ENCODE measurements around the gene RPS21.

RPS21 gene

DNA sequence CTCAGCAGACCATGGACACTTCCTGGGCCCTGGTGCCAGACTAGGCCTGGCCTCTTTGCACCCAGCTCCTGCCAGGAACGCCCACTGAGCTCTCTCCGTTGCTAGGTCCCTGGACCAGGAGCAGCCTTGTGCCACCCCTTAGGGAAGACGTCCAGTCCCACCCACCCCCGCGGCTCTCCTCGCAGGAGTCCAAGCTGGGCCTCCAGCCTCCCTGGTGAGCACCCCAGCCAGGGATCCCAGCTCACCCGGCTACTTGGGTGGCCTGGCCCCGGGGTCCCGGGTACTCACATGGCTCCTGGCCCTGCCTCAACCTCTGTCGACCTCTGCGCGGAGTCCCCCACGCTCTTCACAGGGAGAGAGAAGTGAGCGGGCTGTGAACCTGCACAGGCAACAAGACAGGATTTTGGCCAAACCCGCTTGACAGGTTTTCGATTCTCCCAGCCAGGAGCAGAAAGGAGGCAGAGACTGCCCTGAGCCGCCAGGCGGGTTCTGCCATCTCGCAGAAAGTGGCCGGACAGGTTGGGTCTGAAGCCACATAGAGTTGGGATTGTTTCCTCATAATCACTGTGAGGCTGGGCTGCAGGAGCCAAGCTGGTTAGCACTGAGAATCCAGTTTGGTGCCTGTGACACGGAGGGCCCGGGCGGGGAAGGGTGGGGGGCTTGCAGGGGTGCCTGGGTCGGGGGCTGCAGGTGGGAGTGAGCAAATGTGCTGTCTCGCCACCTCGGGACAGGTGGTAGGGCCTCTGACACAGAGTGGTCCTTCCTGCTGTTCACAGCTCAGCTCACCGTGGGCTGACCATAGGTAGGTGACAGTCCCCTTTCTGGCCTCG, 40.5 kb downstream of the RPS21 start, which contains the start of gene RBBP8NL:
Gene RBBP8NL (minus strand): TSS at position 368 of the 830 bp plus-strand sequence. CDS start 7,892 bp downstream, outside the sequence.
- TF ChIP-seq ZNF8 (CRISPR knock-in tag; IDR thresholded peaks at IDR 0.05) (no peak), ZFP3 (CRISPR knock-in tag; IDR thresholded peaks at IDR 0.05) (no peak), POU6F1 (CRISPR knock-in tag; IDR thresholded peaks at IDR 0.05; ENCODE audit: borderline replicate concordance, low read depth) (no peak), CREB5 (CRISPR knock-in tag; IDR thresholded peaks at IDR 0.05; ENCODE audit: low read depth) (no peak), SNAI2 (CRISPR knock-in tag; IDR thresholded peaks at IDR 0.05) (no peak), RARB (CRISPR knock-in tag; IDR thresholded peaks at IDR 0.05) (no peak), ESRRG (CRISPR knock-in tag; IDR thresholded peaks at IDR 0.05) (no peak), ZNF70 (CRISPR knock-in tag; IDR thresholded peaks at IDR 0.05) (no peak), TOX (CRISPR knock-in tag; IDR thresholded peaks at IDR 0.05; ENCODE audit: borderline replicate concordance) (no peak)
- TF ChIP-seq, protein P1, sequence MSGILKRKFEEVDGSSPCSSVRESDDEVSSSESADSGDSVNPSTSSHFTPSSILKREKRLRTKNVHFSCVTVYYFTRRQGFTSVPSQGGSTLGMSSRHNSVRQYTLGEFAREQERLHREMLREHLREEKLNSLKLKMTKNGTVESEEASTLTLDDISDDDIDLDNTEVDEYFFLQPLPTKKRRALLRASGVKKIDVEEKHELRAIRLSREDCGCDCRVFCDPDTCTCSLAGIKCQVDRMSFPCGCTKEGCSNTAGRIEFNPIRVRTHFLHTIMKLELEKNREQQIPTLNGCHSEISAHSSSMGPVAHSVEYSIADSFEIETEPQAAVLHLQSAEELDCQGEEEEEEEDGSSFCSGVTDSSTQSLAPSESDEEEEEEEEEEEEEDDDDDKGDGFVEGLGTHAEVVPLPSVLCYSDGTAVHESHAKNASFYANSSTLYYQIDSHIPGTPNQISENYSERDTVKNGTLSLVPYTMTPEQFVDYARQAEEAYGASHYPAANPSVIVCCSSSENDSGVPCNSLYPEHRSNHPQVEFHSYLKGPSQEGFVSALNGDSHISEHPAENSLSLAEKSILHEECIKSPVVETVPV (CRISPR knock-in tag; IDR thresholded peaks at IDR 0.05): no peak
- no peak for ATAC-seq

DNA sequence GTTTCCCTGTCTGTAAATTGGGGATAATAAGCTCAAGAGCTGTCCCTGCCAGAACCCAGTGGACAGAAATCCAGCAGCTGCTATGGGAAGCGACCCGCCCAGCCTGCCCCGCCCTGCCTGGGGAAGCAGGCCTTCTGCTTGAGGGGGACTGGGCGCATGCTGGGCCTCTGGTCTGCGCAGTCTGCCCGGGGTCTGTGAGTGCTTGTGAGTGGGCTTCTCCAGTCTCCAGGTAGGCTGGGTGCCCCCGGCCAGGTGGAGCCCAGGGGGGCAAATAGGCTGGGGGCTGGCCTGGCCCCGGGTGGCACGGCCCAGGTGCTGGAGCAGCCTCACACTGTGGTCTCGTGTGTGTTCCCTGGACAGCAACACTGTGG, 41.1 kb downstream of the RPS21 start:
- TF ChIP-seq ZC3H10 (CRISPR knock-in tag; IDR thresholded peaks at IDR 0.05): no peak
- no peak for ATAC-seq

- ATAC-seq: no peak
- TF ChIP-seq GLIS3 (CRISPR knock-in tag; IDR thresholded peaks at IDR 0.05) (no peak), TSHZ2 (CRISPR knock-in tag; IDR thresholded peaks at IDR 0.05) (no peak), TOX (CRISPR knock-in tag; IDR thresholded peaks at IDR 0.05; ENCODE audit: borderline replicate concordance) (no peak), OSR1 (CRISPR knock-in tag; IDR thresholded peaks at IDR 0.05) (no peak), CREB5 (CRISPR knock-in tag; IDR thresholded peaks at IDR 0.05; ENCODE audit: low read depth) (no peak), ZFP3 (CRISPR knock-in tag; IDR thresholded peaks at IDR 0.05) (no peak), ZNF8 (CRISPR knock-in tag; IDR thresholded peaks at IDR 0.05) (no peak), PPARA (CRISPR knock-in tag; IDR thresholded peaks at IDR 0.05; ENCODE audit: borderline replicate concordance) (no peak), PATZ1 (CRISPR knock-in tag; IDR thresholded peaks at IDR 0.05; ENCODE audit: borderline replicate concordance) (no peak), ARNTL (CRISPR knock-in tag; IDR thresholded peaks at IDR 0.05; ENCODE audit: borderline replicate concordance, low read depth) (no peak), ZFP30 (CRISPR knock-in tag; IDR thresholded peaks at IDR 0.05) (no peak), ZNF565 (CRISPR knock-in tag; conservative IDR thresholded peaks at IDR 0.05; ENCODE audit: low read depth) (no peak), BACH2 (CRISPR knock-in tag; IDR thresholded peaks at IDR 0.05; ENCODE audit: borderline replicate concordance) (no peak), ZNF70 (CRISPR knock-in tag; IDR thresholded peaks at IDR 0.05) (no peak), ESRRG (CRISPR knock-in tag; IDR thresholded peaks at IDR 0.05) (no peak)
These were observed 41.7 kb downstream of the RPS21 start for GRCh38 chr20:62428396-62429295.

Data from SK-N-SH treated with all-trans-retinoic acid at 6 μM for 48 hours (cell line).